Smooth muscle cell (in vitro differentiated cells): Measurements from ENCODE around the gene TJP3. TPM values are rescaled to one million over a fixed set of nuclear protein-coding genes. Genes with fewer than 3 reads are reported as not detected.

Experiments used
- DNase-seq: peaks from one replicate; lab custom pipeline; 2025; ENCODE audit not compliant: unreplicated experiment; lab: John Stamatoyannopoulos, UW
- H2AFZ ChIP-seq: fragments of 200-600 bp; sonication (generic); 2 replicates; pipeline ENCODE4 v1.6.0; 2016; ENCODE audit warnings: antibody characterized with exemption, low read depth, mild to moderate bottlenecking
- H3F3A ChIP-seq: fragments of 200-600 bp; sonication (generic); 2 replicates; pipeline ENCODE4 v1.6.0; 2017; ENCODE audit warnings: antibody characterized with exemption, low read depth
- H3K27ac ChIP-seq: fragments of 200-600 bp; sonication (generic); 2 replicates; pipeline ENCODE4 v1.5.1; 2016; ENCODE audit warnings: low read depth, mild to moderate bottlenecking
- H3K27me3 ChIP-seq: fragments of 200-600 bp; sonication (generic); 2 replicates; pipeline ENCODE4 v1.6.1; 2016; ENCODE audit warnings: low read depth, mild to moderate bottlenecking
- H3K36me3 ChIP-seq: fragments of 200-600 bp; sonication (generic); 2 replicates; pipeline ENCODE4 v1.5.1; 2016; ENCODE audit warnings: low read depth
- H3K4me1 ChIP-seq: fragments of 200-600 bp; sonication (generic); 2 replicates; pipeline ENCODE4 v1.5.1; 2016; ENCODE audit warnings: low read depth
- H3K4me2 ChIP-seq: fragments of 200-600 bp; sonication (generic); 2 replicates; pipeline ENCODE4 v1.6.0; 2016; ENCODE audit warnings: mild to moderate bottlenecking
- H3K4me3 ChIP-seq: fragments of 200-600 bp; sonication (generic); 2 replicates; pipeline ENCODE4 v1.5.1; 2016; ENCODE audit warnings: mild to moderate bottlenecking
- H3K79me2 ChIP-seq: fragments of 200-600 bp; sonication (generic); 2 replicates; pipeline ENCODE4 v1.6.0; 2016; ENCODE audit warnings: low read depth, mild to moderate bottlenecking
- H3K9ac ChIP-seq: fragments of 200-600 bp; sonication (generic); 2 replicates; pipeline ENCODE4 v1.6.0; 2016; ENCODE audit warnings: low read depth
- H3K9me3 ChIP-seq: fragments of 200-600 bp; sonication (generic); replicated peaks from 2 replicates; pipeline ENCODE4 v1.5.1; 2016; ENCODE audit warnings: low read depth
- H4K20me1 ChIP-seq: fragments of 200-600 bp; sonication (generic); 2 replicates; pipeline ENCODE4 v1.6.0; 2016; ENCODE audit warnings: low read depth
- CTCF ChIP-seq: fragments of 200-600 bp; sonication (generic); IDR thresholded peaks from 2 replicates; pipeline ENCODE4 v1.5.1; 2017; ENCODE audit warnings: borderline replicate concordance, mild to moderate bottlenecking, antibody characterized with exemption; ENCODE audit not compliant: insufficient read depth, poor library complexity, severe bottlenecking
- WGBS: methylation state at CpG from one replicate; pipeline ENCODE4 v1.1.7; 2016; ENCODE audit warnings: low lambda C conversion rate; 5-methylcytosine and 5-hydroxymethylcytosine counted together
- polyA plus RNA-seq: library from polyadenylated mRNA; unstranded; fragments of >200 nt; fragmentation: Nextera tagmentation; extraction: Ambion mirVana; gene quantifications from 2 replicates; pipeline ENCODE4 v1.2.1, GENCODE V29; 2016
- total RNA-seq: library from RNA; depleted of rRNA; stranded (reverse); fragments of >200 nt; gene quantifications from 2 replicates; pipeline ENCODE4 v1.2.3, GENCODE V29; 2014

Gene TJP3
- total and polyA plus RNA-seq, 2 experiments from 2014 or later = 1.2 to 6.2 TPM

GRCh38 chr19:3745363-3746045 is 37.3 kb downstream of the TJP3 start:
- DNase-seq = no peak
- Histone ChIP-seq H3K27ac (no peak overlapping the region), H3K4me1 (no peaks in the 10 kb centered on the region), H3K4me3 (no peak overlapping the region), H3K36me3 (no peaks in the 10 kb centered on the region), H3K9me3 (no peaks in the 10 kb centered on the region), H3K79me2 (no peaks in the 10 kb centered on the region), H3K4me2 (no peak overlapping the region), H3K27me3 (no peaks in the 10 kb centered on the region), H3F3A (no peaks in the 10 kb centered on the region), H2AFZ (no peak overlapping the region), H3K9ac (no peak overlapping the region), H4K20me1 (no peaks in the 10 kb centered on the region)
- WGBS = 82% methylated on average over 8 of the region's 8 CpGs
- no peak for TF ChIP-seq CTCF

GRCh38 chr19:3746371-3747056 is 38.3 kb downstream of the TJP3 start:
- DNase-seq = no peak
- Histone ChIP-seq H4K20me1 (no peaks in the 10 kb centered on the region), H3K4me3 (no peak overlapping the region), H3K4me2 (no peak overlapping the region), H3K27ac (no peak overlapping the region), H3K9me3 (no peaks in the 10 kb centered on the region), H3F3A (no peaks in the 10 kb centered on the region), H3K27me3 (no peaks in the 10 kb centered on the region), H3K79me2 (no peaks in the 10 kb centered on the region), H3K36me3 (no peaks in the 10 kb centered on the region), H2AFZ (no peak overlapping the region), H3K9ac (no peak overlapping the region), H3K4me1 (no peaks in the 10 kb centered on the region)
- 89% methylated on average over 25 of the region's 31 CpGs for WGBS
- TF ChIP-seq CTCF = no peak

- H3K9ac ChIP-seq = no peak overlapping the region
- no peaks in the 10 kb centered on the region for H3F3A ChIP-seq
- H3K36me3 ChIP-seq = no peaks in the 10 kb centered on the region
- H3K4me2 ChIP-seq = no peak overlapping the region
- WGBS = 96% methylated on average over 8 of the region's 8 CpGs
- no peaks in the 10 kb centered on the region for H3K9me3 ChIP-seq
- no peaks in the 10 kb centered on the region for H3K79me2 ChIP-seq
- DNase-seq = no peak
- no peak for TF ChIP-seq CTCF
- H3K4me3 ChIP-seq = no peak overlapping the region
- no peaks in the 10 kb centered on the region for H4K20me1 ChIP-seq
- H2AFZ ChIP-seq = no peak overlapping the region
- H3K4me1 ChIP-seq = no peaks in the 10 kb centered on the region
- no peak overlapping the region for H3K27ac ChIP-seq
- H3K27me3 ChIP-seq = no peaks in the 10 kb centered on the region
These were observed 40.8 kb downstream of the TJP3 start for GRCh38 chr19:3748965-3749364.
